SU-DHL-6 (cell line): ENCODE results near the gene CRAMP1.
"Not testable (repeated sequence)": the region's sequence is repeated elsewhere in the genome, so short reads cannot be mapped to it uniquely, and the experiment has no call there.

Experiments
- CTCF ChIP-seq: fragments of 200-600 bp; sonication (generic); IDR thresholded peaks from one replicate; pipeline ENCODE4 v1.5.1; 2017; ENCODE audit warnings: antibody characterized with exemption, mild to moderate bottlenecking, low read length, moderate library complexity; ENCODE audit not compliant: insufficient read depth, poor library complexity, severe bottlenecking
- EZH2phosphoT487 ChIP-seq: fragments of 200-600 bp; sonication (generic), shearing (Covaris generic); conservative IDR thresholded peaks from 2 replicates; pipeline ENCODE4 v1.6.1; 2018; ENCODE audit warnings: mild to moderate bottlenecking, antibody characterized with exemption, low read length, moderate library complexity, mixed read lengths

DNA sequence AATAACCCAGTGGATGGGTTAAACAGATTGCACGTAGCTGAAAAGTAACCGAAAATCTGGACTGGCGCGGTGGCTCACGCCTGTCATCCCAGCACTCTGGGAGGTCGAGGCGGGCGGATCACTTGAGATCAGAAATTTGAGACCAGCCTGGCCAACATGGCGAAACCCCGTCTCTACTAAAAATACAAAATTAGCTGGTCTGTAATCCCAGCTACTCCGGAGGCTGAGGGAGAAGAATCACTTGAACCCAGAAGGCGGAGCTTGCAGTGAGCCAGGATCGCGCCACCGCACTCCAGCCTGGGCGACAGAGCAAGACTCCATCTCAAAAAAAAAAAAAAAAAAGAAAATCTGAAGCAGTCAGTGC lies 93.1 kb downstream of the CRAMP1 start:
- TF ChIP-seq CTCF, EZH2phosphoT487: not testable (repeated sequence)
